GM20431 (cell line): ENCODE measurements around the gene SMIM14.
"Not testable (repeated sequence)": the region's sequence is repeated elsewhere in the genome, so short reads cannot be mapped to it uniquely, and the experiment has no call there.

Source experiments
- in situ Hi-C: fragments of 300-500 bp; cut with MseI, MboI; formaldehyde crosslinking; loops from one replicate; pipeline ENCODE4 v1.15.0; 2020; ENCODE audit warnings: low sequenced_read_pairs; ENCODE audit not compliant: unreplicated experiment

SMIM14 gene

GRCh38 chr4:39638354-39639239, at the start of gene SMIM14:
TSS of gene SMIM14 (minus strand) at chr4:39638865. CDS start at chr4:39605145, 33,720 bp downstream.
- in situ Hi-C loops: no loop called here

GRCh38 chr4:39687014-39687413, 48.3 kb upstream of the SMIM14 start:
- in situ Hi-C loops: no loop called here

GRCh38 chr4:39685990-39686389, 47.3 kb upstream of the SMIM14 start:
- in situ Hi-C loops: no loop called here

- in situ Hi-C loops: no loop called here
Measured at GRCh38 chr4:39682138-39682537, 43.5 kb upstream of the SMIM14 start.

GRCh38 chr4:39681003-39681402, 42.3 kb upstream of the SMIM14 start:
- in situ Hi-C loops: not testable (repeated sequence)

- in situ Hi-C loops: not testable (repeated sequence)
Measured at GRCh38 chr4:39675681-39676080, 37.0 kb upstream of the SMIM14 start.

GRCh38 chr4:39670296-39670695, 31.6 kb upstream of the SMIM14 start:
- in situ Hi-C loops: not testable (repeated sequence)

GRCh38 chr4:39668887-39669286, 30.2 kb upstream of the SMIM14 start:
- in situ Hi-C loops: no loop called here

- in situ Hi-C loops: no loop called here
Measured at GRCh38 chr4:39667706-39668105, 29.0 kb upstream of the SMIM14 start.

- in situ Hi-C loops: no loop called here
Measured at GRCh38 chr4:39664828-39665731, 26.4 kb upstream of the SMIM14 start.

- in situ Hi-C loops: no loop called here
Measured at GRCh38 chr4:39662683-39663082, 24.0 kb upstream of the SMIM14 start.

- in situ Hi-C loops: no loop called here
Measured at GRCh38 chr4:39660757-39661156, 22.1 kb upstream of the SMIM14 start.

- in situ Hi-C loops: no loop called here
Measured at GRCh38 chr4:39660045-39660444, 21.4 kb upstream of the SMIM14 start.

- in situ Hi-C loops: no loop called here
Measured at GRCh38 chr4:39658756-39659155, 20.1 kb upstream of the SMIM14 start.

- in situ Hi-C loops: no loop called here
Measured at GRCh38 chr4:39657465-39657864, 18.8 kb upstream of the SMIM14 start.

- in situ Hi-C loops: not testable (repeated sequence)
Measured at GRCh38 chr4:39656638-39657037, 18.0 kb upstream of the SMIM14 start.

GRCh38 chr4:39655876-39656275, 17.2 kb upstream of the SMIM14 start:
- in situ Hi-C loops: no loop called here

GRCh38 chr4:39655211-39655610, 16.5 kb upstream of the SMIM14 start:
- in situ Hi-C loops: no loop called here

GRCh38 chr4:39651586-39651985, 12.9 kb upstream of the SMIM14 start:
- in situ Hi-C loops: not testable (repeated sequence)

- in situ Hi-C loops: no loop called here
Measured at GRCh38 chr4:39649639-39650265, 11.1 kb upstream of the SMIM14 start.
